ENCODE results near the gene PALS1.
A peak's percentile ranks its signal among the peaks of the same experiment; 100 is the strongest.

PALS1 gene

DNA sequence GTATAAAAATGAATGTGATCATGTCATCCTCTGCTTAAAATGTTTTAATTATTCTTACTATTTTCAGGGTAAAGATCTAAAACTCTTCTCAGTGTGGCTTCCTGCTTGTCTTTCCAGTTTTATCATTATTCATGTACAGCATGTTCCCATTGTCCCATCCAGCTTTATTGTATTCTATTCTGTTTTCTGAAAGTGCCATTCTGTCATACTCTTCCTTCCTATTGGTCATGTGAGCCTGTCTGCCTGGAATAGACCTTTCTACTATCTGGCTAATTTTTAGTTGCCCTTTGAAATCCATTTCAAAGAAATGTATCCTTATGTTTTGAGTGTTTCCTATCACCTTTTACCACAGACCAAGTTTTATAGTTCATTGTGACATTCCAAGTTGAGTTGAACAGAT lies 34.9 kb downstream of the PALS1 start:
- no peak for TF ChIP-seq CTCF (IDR thresholded peaks at IDR 0.05; ENCODE audit: low read depth, low read length, missing control alignments)
- H3K4me3 ChIP-seq (replicated peaks; ENCODE audit: low read depth, low read length), result no peak overlapping the region
- no peak for DNase-seq (ENCODE audit: extremely low read depth, low read depth)

DNA sequence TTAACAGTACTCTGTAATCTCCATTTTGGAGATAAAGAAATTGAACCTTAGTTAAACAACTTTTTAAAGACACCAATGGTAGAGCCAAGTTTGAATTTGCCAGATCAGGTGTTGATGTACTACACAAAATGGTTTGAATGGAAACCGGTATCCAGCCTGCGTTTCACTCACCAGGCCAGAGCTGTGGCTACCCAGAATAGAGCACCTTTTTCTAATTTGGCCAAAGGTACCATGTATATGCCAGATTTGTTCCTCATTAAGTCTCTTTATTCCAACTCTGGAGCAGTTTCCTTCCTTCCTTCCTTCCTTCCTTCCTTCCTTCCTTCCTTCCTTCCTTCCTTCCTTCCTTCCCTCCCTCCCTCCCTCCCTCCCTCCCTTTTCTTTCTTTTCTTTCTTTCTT lies 39.3 kb downstream of the PALS1 start:
- TF ChIP-seq CTCF (IDR thresholded peaks at IDR 0.05; ENCODE audit: low read depth, low read length, missing control alignments), result no peak
- no peak overlapping the region for H3K4me3 ChIP-seq (replicated peaks; ENCODE audit: low read depth, low read length)
- no peak for DNase-seq (ENCODE audit: extremely low read depth, low read depth)

DNA sequence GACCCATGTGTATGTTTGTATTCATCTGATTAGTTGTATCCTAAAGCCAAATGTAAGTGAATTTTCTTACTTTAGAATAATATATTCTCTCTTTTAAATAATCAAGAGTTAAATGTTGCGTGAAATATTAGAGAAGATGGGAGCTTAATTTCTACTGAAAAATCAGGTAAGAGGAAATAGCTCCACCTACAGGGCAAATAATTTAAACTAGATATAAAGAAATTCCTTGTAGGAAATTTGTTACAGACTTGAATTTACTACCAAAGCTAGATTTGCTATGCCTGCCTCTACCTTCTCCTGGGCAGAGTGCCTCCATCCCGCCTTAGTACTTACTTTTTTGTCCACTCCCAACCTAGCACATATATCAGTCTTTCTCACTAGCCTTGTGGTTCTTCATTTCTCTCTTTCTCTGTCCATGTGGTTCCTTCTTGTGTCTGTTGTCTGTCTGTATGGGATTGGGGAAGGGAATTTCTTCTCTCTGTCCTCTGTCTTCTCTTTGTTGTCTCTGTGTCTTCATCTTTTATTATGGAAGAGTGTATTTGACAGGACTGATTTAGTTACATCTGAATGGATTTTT lies 44.7 kb downstream of the PALS1 start:
- peak; percentile 23 for TF ChIP-seq CTCF (IDR thresholded peaks at IDR 0.05; ENCODE audit: low read depth, low read length, missing control alignments)
- DNase-seq (ENCODE audit: extremely low read depth, low read depth), result no peak
- no peak overlapping the region for H3K4me3 ChIP-seq (replicated peaks; ENCODE audit: low read depth, low read length)
